DMS79 treated with DMSO at 0.1 percent for 48 hours (cell line): ENCODE data around the gene MAD1L1.
"Not testable (repeated sequence)": the region's sequence is repeated elsewhere in the genome, so short reads cannot be mapped to it uniquely, and the experiment has no call there.

Source experiments
- DNase-seq: peaks from one replicate; lab custom pipeline; 2025; lab: John Stamatoyannopoulos, UW

MAD1L1 gene

DNA sequence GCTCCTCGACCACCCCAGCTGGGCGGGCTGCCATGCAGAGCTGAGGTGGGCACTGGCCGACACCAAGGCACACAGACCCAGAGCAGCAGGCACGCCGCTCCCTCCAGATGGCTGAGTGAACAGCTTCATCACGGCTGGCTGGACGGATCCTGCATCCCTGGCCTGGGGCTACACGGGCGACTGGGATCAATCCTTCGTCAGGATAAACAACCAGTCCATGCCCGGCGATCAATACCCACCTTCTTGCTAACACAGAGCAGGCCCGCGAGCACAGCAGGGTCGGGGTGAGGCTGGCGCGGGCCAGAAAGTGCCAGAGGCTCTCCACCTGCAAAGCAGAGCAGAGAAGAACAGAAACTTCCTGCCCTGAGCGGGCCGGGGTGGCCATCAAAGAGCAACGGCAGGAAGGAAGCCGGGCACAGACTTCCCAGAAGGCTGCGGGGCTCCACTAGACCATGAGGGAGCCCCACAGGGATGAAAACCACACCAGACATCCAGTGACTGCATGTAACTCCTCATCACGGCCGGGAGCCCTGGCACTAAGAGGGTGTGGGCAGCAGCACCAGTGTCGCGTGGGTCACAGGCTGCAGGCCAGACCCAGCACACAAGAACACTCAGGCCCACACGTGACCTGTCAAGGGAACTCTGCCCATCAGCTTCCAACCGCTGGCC lies 166.4 kb downstream of the MAD1L1 start:
- no peak for DNase-seq

DNA sequence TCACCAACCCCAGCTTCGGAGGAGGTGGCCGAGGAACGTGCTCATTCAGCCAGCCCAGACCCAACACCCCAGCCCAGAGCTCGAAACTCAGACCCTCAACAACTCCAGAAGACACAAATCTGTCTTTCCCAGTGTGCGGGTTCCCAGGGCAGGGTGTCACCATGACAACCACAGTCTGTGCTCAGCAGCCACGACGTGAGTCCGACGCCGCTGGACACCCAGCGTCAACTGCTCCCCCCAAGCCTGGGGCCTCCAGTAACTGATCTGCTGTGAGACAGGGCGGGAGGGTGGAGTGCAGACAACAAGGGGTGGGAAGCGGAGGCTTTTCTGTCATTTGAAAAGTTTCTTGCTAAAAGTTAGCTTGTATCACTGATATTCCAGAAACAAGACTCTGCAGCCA lies 167.2 kb downstream of the MAD1L1 start:
- no peak for DNase-seq

DNA sequence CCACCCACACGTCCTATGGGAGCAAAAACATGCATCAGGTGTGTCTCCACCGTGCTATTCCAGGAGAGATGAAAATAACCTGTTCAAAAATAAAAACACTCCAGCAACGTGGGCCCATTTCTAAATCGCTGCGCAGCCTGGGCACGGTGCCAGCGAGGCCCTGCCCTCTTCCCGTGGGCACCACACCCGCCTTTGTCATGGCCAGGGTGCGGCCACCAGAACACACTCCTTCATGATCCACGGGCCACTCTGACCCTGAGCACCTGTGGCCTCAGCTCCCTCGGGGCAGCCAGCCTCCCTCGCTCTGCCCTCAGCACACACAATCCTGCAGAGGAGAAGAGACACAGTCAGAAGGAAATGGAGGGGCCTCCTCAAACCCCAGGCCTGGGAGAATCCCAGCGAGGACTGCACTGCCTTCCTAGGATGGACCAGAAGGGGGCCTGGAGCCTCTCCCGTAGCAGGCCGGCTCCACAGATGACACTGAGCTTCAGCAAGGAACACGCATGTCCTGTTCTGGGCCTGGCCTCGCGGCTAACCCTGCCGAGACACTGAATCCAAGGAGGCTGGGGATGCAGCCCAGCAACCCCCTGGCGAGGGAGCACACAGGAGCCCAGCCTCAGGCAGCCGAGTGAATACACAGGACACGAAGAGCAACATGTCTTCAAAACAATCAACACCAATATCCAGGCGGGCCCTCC lies 169.0 kb downstream of the MAD1L1 start:
- no peak for DNase-seq

DNA sequence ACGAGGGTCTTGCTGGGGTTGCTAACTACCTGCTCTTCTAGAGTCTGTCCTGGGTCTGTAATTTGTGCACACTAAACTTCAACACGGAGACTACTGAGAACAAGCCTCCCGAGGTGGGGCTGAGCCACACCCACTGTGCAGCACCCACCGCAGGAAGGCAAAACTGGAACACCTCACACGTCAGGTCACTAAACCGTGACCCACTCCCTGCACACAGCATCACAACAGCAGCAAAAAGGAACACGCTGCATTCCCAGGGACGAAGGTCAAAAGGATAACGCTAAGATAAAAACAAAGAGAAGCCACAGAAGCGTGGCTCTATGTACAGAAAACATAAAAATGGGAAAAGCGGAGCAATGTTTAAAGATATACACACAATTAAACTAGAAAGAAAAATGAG lies 170.1 kb downstream of the MAD1L1 start:
- DNase-seq = no peak

DNA sequence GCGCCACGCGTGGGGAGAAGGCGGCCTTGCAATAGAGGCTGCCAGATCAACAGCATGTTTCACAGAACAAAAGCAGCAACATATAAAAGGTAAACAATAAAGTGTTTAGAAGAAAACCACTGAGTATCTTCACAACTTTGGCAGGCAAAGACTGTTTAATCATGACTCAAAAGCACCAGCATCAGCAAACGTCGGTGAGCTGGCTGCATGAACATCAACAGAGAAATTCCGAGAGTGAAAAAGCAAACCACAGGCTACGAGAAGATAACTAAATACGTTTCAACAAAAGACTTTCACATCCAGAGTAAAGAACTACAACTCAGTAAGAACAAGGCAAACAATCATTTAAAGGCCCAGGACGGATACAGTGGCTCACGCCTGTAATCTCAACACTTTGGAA lies 172.0 kb downstream of the MAD1L1 start:
- no peak for DNase-seq

DNA sequence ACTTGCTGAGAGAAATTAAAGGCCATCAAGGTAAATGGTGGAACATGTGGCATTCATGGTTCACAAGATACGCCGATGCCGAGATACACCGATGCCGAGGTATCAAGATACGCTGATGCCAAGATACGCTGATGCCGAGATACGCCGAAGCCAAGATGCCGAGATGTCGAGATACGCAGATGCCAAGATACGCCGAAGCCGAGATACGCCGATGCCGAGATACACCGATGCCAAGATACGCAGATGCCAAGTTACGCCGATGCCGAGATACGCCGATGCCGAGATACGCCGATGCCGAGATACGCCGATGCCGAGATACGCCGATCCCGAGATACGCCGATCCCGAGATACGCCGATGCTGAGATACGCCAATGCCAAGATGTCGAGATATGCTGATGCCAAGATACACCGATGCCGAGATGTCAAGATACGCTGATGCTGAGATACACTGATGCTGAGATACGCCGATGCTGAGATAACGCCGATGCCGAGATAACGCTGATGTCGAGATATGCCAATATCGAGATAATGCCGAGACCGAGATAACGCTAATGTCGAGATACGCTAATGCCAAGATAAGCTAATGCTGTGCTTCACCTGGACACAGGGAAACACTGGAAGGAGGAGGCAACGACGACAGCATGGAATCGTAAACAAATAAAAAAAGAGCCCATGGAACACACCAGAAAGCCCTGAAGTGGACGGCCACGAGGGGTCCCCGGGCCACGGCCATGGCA lies 172.6 kb downstream of the MAD1L1 start:
- DNase-seq = no peak

DNA sequence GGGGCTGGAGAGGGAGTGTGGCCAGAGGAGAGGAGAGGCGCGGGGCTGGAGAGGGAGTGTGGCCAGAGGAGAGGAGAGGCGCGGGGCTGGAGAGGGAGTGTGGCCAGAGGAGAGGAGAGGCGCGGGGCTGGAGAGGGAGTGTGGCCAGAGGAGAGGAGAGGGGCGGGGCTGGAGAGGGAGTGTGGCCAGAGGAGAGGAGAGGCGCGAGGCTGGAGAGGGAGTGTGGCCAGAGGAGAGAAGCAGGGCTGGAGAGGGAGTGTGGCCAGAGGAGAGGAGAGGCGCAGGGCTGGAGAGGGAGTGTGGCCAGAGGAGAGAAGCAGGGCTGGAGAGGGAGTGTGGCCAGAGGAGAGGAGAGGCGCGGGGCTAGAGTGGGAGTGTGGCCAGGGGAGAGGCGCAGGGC lies 174.5 kb downstream of the MAD1L1 start:
- DNase-seq = not testable (repeated sequence)

DNA sequence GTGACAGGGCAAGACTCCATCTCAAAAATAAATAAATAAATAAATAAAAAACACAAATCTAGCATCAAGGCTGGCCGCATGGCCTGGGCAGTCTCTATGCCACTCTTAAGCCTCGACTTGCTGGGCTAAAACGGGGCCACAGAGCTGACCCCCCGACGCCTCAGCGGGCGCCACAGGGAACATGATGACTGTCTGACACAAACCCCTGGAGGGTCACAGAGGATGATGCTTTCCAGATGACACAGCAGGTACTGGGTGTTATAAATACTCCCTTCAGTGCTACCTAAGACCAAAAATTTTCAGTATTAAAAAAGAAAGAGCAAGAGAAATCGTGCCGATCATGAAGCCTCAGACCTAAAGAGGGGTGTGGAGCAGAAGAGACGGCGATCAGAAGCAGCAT lies 176.8 kb downstream of the MAD1L1 start:
- no peak for DNase-seq

DNA sequence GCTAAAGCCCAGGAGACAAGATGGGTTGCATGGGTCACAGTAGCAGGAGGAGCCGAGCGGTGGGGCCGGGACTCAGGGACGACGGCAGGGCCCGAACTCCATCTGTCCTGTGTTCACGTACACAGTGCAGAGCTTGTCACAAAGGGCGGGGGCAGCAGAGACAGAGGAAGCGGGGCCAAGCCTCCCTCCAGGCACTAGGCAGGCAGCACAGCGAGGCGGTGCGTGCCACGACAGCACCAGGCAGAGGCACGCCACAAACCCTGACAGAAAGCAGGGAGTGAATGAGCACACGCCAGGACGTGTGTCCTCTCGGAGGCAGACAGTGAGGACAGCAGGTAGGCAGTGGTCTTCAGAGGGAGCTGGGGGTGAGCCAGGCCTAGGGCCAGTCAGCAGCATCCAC lies 177.8 kb downstream of the MAD1L1 start:
- DNase-seq = no peak

DNA sequence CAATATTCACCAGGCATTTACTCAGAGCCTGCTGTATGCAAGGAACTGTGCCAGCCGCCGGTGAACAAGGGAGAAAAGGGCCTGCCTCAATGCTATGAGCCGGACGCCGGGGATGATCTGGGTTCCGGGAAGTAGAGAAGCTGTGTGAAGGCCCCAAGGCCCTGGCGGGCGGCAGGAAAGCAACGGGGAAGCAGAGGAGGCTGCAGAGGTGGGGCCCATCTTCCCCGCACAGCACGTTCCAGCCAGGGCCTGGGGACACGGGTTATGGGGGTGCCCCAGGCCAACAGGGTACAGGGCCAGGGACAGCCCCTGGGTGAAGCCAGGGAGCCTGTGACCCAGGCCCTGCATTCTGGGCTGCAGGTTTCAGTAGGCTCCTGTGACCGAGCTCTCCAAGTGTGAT lies 179.3 kb downstream of the MAD1L1 start:
- DNase-seq = no peak

DNA sequence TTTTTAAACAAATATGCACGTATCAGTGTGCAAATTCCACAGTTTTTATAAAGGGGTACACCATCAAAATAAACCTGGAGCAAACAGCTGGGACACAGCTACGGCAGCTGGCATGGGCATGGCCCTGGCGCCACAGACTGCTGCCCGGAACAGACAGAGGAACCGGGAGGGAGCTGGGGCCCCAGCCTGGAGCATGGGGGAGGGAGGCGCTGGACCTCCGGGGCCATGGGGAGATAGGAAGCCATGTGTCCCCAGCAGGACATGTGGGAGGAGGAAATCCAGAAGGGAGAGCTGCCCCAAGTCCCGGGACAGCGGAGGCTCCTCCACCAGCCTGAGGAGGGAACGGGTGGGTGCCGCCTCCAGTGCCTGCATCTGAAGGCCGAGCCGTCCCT lies 180.1 kb downstream of the MAD1L1 start:
- no peak for DNase-seq

DNA sequence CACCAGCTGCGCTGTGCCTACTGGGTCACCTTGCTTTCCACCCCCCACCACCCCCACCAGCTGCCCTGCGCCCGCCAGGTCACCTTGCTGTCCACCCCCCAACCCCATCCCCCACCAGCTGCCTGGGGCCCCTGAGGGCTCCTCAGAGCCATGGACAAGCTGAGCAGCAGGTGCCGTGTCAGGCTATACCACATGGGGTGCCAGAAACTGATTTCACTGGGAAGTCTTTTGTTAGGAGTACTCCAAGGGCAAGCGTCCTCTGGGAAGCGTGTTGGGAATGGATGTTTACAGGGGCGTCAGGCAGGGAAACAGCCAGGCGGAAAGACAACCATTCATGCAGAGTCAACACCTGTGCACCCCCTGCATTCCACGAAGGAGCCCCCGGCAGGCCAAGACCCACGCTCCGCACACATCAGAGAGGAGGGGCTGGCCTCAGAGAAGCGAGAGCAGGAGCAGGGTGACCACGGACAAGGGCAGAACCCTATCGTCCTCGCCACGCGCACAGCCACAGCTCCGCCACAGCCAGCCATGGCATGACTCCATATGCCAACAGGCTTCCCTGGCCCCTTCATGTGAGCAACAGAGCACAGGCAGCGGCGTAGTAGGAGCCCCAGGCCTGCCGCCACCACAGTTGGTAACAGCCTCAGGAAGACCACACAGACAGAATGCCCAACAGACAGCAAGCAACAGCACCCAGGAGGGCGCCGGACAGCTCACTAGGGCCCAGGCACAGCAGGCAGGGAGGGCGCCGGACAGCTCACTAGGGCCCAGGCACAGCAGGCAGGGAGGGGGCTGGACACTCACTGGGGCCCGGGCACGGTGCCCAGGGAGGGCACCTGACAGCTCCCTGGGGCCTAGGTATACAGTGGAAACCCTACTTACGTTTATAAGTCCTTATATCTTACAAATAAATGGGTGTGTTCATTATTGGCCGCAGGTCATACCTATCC lies 180.8 kb downstream of the MAD1L1 start:
- DNase-seq = peak; percentile 5

DNA sequence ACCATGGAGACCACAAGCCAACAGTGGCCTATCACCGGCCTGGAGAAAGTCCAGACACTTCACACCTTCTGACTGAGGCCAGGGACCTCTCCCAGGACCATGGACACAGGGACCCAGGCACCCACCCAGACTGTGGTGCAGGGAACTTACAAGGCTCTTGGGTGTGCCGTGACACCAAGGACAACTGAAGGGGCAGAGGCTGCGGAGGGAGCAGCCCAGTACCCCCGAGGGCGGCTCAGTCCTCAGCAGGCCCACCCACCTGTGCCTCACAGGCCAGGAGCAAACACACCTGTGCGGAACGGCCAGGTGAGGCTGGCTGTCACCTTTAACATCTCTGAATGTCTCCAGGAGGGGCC lies 182.3 kb downstream of the MAD1L1 start:
- no peak for DNase-seq

DNA sequence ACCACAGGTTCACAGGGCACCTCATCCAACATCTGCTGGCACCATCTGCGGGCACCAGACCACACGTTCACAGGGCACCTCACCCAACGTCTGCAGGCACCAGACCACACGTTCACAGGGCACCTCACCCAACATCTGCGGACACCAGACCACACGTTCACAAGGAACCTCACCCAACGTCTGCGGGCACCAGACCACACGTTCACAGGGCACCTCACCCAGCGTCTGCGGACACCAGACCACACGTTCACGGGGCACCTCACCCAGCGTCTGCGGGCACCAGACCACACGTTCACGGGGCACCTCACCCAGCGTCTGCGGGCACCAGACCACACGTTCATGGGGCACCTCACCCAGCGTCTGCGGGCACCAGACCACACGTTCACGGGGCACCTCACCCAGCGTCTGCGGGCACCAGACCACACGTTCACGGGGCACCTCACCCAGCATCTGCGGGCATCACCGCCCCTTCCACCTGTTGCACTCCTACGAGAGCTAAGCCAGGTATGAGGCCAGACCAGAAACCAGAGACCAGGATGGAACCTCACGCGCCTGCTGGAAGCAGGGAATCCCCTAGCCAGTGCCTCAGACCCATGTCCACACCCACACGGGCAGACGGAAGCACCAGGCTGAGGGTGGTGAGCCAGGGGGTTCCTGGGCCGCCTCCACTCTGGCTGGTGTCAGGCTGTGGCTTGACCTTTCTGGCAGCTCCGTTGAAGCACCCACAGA lies 182.8 kb downstream of the MAD1L1 start:
- DNase-seq = no peak

DNA sequence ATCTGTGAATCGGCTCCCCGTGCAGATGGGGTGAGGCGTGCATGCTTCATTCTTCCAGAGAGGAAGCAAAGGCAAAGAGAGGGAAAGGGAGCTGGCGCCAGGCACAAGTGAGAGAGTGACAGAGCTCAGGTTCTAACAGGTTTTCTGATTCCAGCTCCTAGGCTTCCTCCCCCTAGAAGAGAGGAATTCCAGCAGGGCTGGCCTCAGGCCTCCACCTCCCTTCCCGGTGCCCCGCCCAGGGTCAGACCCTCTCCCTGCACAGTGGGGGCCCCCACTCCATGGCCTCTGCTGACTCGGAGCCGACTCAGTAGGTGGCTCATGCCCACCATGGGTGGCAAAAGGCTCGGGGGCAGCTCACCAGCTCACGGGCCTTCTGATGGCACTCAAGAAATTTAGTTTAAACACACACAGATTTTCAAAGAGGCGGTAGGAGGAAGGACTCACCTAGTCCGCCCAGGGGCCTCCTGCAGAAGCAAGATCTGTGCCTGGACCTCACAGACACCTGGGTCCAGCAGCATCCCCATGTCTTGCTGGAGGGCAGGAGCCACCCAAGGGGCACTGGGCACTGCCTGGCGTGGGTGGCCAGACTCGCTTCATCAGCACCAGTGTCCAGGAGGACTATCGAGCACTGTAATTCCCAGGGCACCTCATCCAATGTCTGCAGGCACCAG lies 183.5 kb downstream of the MAD1L1 start:
- no peak for DNase-seq

DNA sequence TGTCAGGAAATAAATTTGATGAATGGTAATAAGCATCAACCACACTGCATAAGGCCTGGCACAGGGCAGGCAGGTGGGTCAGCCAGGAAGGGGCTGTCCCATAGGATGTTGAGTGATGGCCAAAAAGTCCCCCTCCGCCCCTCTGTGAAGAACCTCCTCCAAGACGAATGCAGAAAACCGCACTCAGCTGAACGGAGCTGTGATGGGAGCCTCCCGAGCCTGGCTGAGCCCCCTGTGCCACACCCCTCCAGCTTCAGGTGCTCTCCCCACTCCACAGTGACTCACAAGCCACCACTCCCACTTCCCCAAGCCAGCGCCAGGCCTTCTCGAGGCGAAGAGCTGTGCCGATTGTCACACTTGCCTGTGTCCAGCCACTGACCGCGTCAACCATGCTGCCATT lies 184.2 kb downstream of the MAD1L1 start:
- DNase-seq = no peak

DNA sequence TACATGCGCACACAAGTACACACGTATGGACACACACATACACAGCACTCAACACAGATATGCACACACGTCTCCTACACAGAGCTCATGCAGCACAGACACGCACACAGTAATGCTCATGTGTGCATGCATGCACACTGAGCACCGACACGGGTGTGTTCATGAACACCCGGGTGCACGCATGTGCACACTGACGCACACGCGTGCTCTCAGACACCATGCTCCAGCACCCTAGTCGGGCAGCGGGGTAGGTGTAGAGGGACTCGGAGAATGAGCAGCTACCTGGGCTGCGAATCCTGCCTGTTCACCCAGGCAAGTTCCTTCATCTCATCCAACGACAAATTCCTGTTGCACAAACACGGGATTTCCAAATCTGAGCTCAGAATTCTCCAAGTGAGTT lies 184.7 kb downstream of the MAD1L1 start:
- DNase-seq = no peak

DNA sequence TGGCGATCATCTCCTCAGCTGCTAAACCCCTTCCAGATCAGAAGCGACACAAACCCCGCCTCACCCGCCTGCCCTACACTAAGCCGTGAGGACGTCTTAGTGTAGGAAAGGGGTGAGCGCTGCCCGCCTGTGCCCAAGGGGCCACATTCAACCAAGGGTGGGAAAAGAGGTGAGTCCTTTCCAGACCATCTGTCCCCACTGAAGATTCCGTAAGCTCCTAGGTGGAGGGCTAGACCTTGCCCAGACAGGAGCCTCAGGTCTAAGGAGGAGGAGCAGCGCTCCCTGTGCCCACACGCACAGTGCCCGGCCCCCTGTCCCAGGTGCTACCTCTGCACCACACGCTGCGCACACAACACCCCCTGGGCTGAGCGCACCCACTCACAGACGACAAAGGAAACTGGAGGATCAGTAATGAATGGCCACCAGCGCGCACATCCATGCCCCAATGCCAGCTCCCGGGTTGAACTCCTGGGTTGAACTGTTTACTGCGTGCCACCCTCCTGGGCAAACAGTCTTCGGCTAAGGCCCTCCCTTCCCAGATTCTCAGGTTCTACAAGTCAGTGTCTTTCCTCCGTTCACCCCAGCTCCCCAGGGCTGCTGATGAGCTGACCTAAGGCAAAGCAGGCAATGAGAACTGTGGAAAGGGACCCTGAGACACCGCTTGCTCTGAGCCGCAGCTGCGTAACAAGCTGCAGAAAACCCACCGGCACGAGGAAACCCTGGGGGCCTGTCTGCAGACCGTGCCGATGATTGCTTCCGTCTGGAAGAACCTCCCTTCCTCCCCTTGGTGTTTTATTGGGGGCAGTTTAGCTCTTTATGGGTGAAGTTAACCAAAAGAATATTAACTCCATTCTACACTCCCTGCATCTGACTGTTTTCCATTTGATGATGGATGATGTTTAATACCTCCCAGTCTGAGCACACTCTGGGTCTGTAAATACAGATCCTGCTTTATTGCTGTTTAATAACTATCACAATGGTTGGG lies 185.9 kb downstream of the MAD1L1 start:
- no peak for DNase-seq

DNA sequence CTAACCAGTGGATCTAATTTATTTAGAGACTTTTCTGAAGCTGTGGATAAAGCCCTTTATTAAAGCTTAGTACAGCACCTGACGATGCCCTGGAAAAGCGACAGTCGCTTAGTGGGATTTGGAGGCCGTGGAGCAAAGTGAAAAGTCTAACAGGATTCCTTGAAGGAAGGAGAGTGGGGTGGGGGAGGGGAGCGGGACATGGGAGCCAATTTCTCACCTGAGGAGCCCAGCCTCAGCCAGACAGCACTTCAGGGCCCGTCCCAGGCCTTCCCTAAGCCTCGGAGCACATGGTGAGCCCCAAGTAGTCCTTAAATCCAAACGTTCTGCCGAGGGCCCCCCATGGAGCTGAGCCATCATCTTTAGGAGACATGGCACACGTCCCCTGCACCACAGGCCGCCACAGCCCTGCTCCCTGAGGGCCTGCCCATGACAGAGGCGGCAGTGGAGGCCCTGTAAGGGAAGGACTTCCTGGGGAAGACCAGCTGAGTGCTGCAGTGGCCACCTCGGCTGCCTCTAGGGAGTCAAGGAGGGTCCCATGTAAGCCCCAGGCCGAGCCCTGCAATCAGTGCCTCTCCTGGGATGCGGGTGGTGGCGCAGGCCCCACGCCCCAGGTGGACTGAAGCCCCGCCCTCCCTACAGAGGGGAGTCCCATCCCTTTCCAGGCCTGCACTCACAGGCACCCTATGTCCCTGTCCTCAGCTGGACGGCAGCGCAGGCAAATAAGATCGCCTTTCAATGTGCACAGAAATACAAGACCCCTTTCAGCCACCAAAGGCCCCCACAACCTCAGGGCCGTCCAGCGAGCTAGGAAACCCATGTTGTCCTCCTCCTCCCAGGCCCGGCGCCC lies 187.0 kb downstream of the MAD1L1 start:
- DNase-seq = no peak
